ENCODE results near the gene STK11. TPM values are rescaled to one million over a fixed set of nuclear protein-coding genes. Genes with fewer than 3 reads are reported as not detected.

STK11 gene
- total and polyA plus RNA-seq, 2 of the 4 experiments (the other 2 are of a cell fraction) = 39.3 to 42.8 TPM

- in situ Hi-C loops (cut with MboI; ENCODE audit: low sequenced_read_pairs) = no loop called here
- no peak overlapping the region for H2BK15ac ChIP-seq (ENCODE audit: low read depth, low read length)
- no peaks in the 10 kb centered on the region for H3K9me3 ChIP-seq (ENCODE audit: control insufficient read depth, insufficient read depth, low read length)
- no peak overlapping the region; the same call in 1 of the 2 replicates for H2AK5ac ChIP-seq (ENCODE audit: low read depth, low read length)
- H3K4ac ChIP-seq (ENCODE audit: low read depth, low read length) = no peak overlapping the region
- H2BK120ac ChIP-seq (ENCODE audit: low read depth, low read length) = no peak overlapping the region
- H3K79me1 ChIP-seq (ENCODE audit: low read depth in 1 of 2, low read length in 2 of 2) = peaks cover 0 to 61% of the 10 kb centered on the region in 2 experiments; a peak in 3 of 4 replicates
- H3K9ac ChIP-seq (ENCODE audit: low read depth, low read length) = no peak overlapping the region
- ChIA-PET POLR2A (ENCODE audit: unreplicated experiment) (no interaction called here), CTCF (no interaction called here)
- no peak overlapping the region for H3K4me3 ChIP-seq (ENCODE audit: insufficient read depth, low read depth, low read length)
- H3K27ac ChIP-seq (ENCODE audit: insufficient read depth, low read length) = no peak overlapping the region
- no peak overlapping the region for H2BK20ac ChIP-seq (ENCODE audit: low read depth, low read length)
- H4K8ac ChIP-seq (ENCODE audit: low read depth in 2 of 2, low read length in 2 of 2) = no peak overlapping the region
- H3K9me1 ChIP-seq (ENCODE audit: insufficient read depth, low read length) = no peaks in the 10 kb centered on the region; the same call in 1 of the 2 replicates
- H3K36me3 ChIP-seq (ENCODE audit: control insufficient read depth, insufficient read depth, low read length) = peaks cover 24% of the 10 kb centered on the region
- H3K23ac ChIP-seq (ENCODE audit: low read depth, low read length) = no peak overlapping the region
- no peaks in the 10 kb centered on the region for H3K27me3 ChIP-seq (ENCODE audit: control insufficient read depth, insufficient read depth, low read length)
- TF ChIP-seq MXI1 (IDR thresholded peaks at IDR 0.05; ENCODE audit: borderline replicate concordance, low read depth, low read length) = no peak
- no peak overlapping the region for H2BK5ac ChIP-seq (ENCODE audit: low read depth, low read length, poor library complexity, severe bottlenecking)
- no TSS peak for BruUV-seq (replicated peaks)
- WGBS, 2 experiments (ENCODE audit: extremely low coverage in 2 of 2, insufficient read length in 1 of 2) = 94% methylated on average over 17 of the region's 46 CpGs; no CpG with 5 or more reads in 1 of the 2 experiments
- peaks cover 22% of the 10 kb centered on the region for H3K4me1 ChIP-seq (ENCODE audit: control insufficient read depth, insufficient read depth, low read length)
- dilution Hi-C loops (cut with HindIII; ENCODE audit: low sequenced_read_pairs, unreplicated experiment) = no loop called here
- H3K56ac ChIP-seq (ENCODE audit: extremely low read depth, insufficient read depth, low read length) = no peak overlapping the region
- no peak overlapping the region for H3K14ac ChIP-seq (replicated peaks; ENCODE audit: low read depth, low read length)
- peaks cover 50% of the 10 kb centered on the region for H4K20me1 ChIP-seq (ENCODE audit: insufficient read depth, low read length)
- H3K4me2 ChIP-seq (ENCODE audit: low read depth, low read length) = no peak overlapping the region
- no peak overlapping the region for H4K5ac ChIP-seq (ENCODE audit: low read depth, low read length)
- H4K91ac ChIP-seq (ENCODE audit: insufficient read depth, low read depth, low read length) = no peak overlapping the region
- no peak for DNase-seq
- intact Hi-C loops (cut with micrococcal nuclease) = no loop called here
- no peak for ATAC-seq (ENCODE audit: low read depth)
- peak overlapping the region; percentile 70 for H2AK9ac ChIP-seq (replicated peaks; ENCODE audit: low read depth, low read length, poor library complexity)
- no peak overlapping the region for H3K18ac ChIP-seq (ENCODE audit: low read depth, low read length)
- H2AFZ ChIP-seq (replicated peaks; ENCODE audit: low read length, poor library complexity) = no peak overlapping the region
Observed at GRCh38 chr19:1156830-1157615, 48.6 kb upstream of the STK11 start.

All from IMR-90 (cell line).